Cortex of kidney (tissue), 1 donor: ENCODE measurements around the gene OR6K3.
"Not testable (repeated sequence)": the region's sequence is repeated elsewhere in the genome, so short reads cannot be mapped to it uniquely, and the experiment has no call there.

Experiments used
- DNase-seq: peaks from one replicate; lab custom pipeline; 2025; lab: John Stamatoyannopoulos, UW

Gene OR6K3, protein sequence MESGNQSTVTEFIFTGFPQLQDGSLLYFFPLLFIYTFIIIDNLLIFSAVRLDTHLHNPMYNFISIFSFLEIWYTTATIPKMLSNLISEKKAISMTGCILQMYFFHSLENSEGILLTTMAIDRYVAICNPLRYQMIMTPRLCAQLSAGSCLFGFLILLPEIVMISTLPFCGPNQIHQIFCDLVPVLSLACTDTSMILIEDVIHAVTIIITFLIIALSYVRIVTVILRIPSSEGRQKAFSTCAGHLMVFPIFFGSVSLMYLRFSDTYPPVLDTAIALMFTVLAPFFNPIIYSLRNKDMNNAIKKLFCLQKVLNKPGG

GRCh38 chr1:158720620-158721019 is at the start of gene OR6K3:
Gene OR6K3, minus strand, starts transcription at chr1:158720720. Its CDS starts 2,605 bp downstream, at chr1:158718115.
- DNase-seq, result no peak

DNA sequence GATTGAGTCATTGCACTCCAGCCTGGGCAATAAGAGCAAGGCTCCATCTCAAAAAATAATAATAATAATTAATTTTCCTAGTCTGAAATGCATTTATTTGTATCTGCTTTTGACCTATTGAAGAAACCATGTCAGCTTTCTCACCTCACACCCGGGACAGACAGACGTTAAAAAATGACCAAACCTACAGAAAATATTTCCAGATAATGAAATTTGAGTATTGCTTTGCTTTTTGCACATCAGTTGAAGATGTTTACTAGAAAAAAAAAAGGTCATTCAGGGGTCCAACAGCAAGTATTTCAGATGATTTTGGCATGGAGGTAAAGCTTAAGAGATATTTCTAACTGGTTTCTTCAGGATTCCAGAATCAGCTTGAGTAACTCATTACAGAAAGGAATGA is 33.9 kb upstream of the OR6K3 start, which contains the start of gene OR6K6:
TSS of gene OR6K6 (plus strand) at position 301 of the 400 bp plus-strand sequence. CDS start 168 bp downstream, outside the sequence.
- no peak for DNase-seq

DNA sequence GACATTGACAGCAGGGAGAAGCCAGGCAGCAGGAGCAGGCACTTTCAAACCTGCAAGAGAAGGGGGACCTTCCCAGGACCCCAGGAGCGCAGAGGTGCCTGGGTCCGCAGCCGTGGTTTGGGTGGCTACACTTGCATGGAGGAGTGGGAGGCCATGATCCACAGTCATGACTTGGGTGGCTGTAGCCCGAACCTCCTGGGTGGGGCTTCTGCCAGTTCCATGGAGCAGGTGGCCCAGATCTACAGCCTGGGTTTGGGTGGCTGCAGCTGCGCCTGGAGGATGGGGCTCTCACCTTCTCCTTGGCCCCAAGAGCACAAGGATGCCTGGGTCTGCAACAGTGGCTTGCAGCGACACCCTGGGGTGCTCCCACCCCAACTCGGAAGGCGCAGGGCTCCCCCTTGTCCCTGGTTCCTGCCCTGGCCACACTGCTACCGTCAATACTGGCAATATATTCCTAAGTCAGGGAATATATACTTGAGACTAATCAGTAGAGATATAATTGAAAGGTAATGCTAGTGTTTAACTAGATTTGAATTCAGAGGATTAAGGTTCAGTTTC is 31.7 kb upstream of the OR6K3 start:
- no peak for DNase-seq

GRCh38 chr1:158735848-158736247 is 15.3 kb upstream of the OR6K3 start:
- DNase-seq, result no peak

GRCh38 chr1:158732524-158732923 is 12.0 kb upstream of the OR6K3 start:
- no peak for DNase-seq

DNA sequence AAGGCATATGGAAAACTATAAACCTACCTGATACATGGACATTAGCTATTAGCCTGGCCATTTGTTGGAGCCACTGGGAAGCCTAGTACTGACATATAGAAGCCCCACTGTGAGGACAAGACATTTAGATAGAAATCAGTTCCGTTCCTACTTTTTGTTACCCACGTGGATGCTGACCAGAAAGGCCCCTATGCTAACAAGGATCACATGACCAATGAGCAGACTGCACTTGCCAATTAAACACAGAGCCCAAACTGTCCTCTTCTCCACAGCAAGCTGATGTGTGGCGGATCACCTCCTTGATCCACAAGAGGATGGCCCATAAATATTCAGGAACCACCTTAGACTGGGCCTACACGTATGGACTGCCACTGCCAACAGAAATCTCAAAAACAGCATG is 11.2 kb upstream of the OR6K3 start:
- DNase-seq, result no peak

DNA sequence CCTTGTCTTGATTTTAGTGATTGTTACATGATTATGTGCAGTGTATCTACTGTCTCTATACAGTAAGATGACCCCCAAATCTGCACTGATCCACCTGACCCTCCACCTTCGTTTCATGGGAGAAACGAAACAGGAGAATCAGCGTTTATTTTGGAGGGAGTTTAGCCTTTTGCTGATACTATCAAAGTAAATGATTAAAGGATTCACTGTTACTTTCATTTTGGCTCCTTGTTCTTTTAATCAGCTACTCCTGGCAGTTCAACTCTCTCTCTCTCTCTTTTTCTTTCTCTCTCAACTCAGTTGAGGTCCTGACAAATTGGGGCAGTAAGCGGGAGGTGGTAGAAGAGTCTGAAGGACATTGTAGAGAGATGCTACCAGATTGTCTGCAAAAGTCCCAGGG is 9.9 kb upstream of the OR6K3 start:
- DNase-seq, result no peak

DNA sequence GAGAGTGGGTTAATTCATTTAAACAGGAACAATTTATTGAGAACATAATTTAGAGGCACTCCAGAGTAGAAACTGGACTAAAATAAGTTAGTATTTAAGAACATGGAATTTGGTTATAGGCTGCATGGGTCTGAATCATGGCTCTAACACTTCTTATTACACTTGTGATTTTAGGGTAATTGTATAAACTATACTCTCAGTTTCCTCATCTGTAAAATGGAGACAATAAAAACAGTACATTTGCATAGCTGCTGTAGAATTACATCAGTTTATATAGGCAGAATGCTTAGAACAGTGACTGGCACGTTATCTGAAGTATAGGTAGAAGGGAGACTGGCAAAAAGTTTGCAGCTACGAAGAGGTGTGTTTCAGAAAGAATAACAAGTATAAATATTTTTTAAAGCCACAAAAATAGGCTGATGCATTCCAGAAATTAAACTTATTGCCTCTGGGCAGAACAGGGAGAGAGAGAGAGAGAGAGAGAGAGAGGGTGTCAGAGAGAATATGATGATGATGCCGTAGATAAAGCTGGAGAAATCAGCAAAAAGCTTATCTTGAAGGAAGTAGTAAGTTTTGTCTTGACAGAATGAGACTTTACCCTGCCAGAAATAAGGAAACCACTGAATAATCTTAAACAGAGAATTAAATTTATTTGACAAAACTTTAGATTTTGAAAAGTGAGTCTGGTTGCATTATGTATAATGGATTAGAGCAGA is 8.1 kb upstream of the OR6K3 start:
- DNase-seq, result no peak

DNA sequence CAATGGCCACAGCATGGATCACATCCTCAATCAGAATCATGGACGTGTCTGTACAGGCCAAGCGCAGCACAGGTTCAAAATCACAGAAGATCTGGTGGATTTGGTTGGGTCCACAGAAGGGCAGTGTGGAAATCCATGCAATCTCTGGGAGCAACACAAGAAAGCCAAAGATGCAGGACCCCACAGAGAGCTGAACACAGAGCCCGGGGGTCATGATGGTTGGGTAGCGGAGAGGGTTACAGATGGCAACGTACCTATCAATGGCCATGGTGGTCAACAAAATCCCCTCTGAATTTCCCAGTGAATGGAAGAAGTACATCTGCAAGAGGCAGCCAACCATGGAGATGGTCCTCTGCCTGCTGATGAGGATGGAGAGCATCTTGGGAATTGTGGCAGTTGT is 3.9 kb upstream of the OR6K3 start:
- DNase-seq, result no peak

DNA sequence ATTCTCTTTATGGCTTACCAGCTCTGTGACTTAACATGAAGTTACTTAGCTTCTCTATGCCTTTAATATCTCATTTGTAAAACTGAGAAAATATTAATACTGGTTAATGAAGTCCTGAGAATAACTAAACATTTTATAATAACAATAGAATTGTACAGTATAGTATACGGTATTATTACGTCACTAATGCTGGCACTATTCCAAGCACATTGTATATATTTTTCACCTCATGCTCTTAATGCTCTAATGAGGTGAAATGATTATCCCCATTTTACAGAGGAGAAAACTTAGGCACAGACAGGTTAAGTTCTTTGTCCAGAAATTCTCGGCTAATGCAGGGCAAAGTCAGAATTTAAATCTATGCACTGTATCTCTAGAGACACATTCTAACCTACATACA is 856 bp downstream of the OR6K3 start:
- no peak for DNase-seq

DNA sequence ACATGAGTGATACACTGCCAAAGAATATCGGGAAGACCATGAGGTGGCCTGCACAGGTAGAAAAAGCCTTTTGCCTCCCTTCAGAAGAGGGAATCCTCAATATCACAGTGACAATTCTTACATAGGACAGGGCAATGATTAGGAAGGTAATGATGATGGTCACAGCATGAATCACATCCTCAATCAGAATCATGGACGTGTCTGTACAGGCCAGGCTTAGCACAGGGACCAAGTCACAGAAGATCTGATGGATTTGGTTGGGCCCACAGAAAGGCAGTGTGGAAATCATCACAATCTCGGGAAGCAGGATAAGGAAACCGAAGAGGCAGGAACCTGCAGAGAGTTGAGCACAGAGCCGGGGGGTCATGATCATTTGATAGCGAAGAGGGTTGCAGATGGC is 3.2 kb downstream of the OR6K3 start:
- DNase-seq, result no peak

DNA sequence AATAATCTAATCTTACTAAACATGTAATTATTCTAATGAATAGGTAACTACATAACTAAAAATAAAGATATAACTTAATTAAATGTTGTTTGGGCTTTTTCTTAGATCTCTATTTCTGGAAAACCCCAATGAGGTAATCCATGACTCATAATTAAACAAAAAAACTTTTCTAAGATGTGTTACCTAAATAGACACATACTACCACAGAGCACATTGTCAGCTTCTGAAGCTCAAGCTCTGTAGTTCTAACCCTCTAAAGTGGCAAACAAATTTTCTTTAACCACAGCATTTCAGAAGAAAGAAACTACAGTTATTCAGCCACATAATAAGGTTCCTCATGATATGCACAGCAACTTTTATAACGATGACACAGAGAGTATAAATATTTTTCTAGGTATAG is 4.2 kb downstream of the OR6K3 start:
- no peak for DNase-seq

DNA sequence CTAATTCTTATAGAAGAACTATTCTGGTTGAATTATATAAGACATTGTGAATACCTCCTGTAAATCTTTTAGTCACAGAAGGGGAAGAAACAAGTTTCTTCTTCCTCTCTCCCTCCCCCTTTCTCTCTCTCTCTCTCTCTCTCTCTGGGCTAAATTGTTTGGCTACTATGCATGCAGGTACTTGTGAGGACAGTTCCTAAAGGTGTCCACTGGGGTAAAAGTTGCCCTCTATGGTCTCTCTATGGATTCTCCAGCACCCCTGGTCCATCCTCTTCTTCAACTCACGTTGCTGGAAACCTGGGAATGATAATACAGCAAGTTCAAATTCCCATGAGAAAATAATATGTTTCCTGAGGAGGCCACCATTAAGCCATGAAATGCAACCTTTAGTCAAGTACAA is 5.8 kb downstream of the OR6K3 start:
- no peak for DNase-seq

DNA sequence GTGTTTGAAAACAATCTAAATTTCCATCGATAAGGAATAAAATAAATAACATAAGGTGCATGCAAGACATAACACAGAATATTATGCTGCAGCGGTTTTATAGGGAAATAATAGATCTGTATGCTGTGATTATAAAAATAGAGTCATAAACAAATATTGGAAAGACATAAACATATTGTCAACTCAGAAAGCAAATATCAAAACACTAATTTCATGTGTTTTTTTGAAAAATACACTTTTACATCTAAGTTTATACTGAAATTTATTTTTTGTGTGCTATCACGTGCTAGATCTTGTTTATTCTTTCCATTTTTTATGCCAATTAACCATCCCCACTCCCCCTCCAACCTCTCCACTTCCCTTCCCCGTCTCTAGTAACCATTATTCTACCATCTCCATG is 9.4 kb downstream of the OR6K3 start:
- no peak for DNase-seq

DNA sequence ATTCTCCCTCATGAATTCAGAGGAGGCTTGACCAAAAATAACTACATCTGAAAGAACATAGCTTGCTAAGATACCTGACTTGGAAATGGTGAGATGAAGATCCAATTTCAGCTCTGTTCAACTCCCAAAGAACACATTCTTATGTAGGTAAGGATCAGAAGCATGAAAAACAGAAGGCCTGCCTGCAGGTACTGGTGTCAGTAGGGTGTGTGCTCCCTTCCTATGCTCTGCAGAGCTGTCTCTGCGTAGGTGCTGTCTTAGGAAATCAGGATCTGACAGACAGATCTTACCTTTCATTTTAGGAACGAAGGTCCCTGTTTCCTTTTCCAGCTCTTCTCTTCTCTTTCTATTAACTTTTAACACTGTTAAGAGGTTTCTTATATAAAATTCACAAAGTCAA is 14.4 kb downstream of the OR6K3 start:
- no peak for DNase-seq

DNA sequence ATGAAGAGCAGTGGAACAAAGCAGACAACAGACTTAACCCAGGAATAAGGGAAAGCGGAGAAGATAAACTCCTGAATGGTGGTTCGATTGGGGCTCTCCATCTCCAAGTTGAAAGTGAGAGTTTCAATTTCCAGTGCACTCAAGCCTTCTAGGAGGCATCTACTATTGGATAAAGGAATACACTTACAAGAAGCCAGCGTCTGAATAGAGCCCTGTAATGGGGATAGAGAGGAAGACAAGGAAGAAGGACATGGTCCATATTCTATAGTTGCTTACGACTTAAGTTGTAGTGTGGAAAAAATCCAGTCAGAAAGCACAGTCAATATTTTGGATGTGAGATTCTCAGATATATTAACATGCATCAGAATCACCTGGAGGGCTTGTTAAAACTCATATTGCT is 20.0 kb downstream of the OR6K3 start, which contains the start of gene OR6K2:
TSS of gene OR6K2 (minus strand) at position 101 of the 400 bp plus-strand sequence. CDS start at position 101, 0 bp downstream.
- no peak for DNase-seq

DNA sequence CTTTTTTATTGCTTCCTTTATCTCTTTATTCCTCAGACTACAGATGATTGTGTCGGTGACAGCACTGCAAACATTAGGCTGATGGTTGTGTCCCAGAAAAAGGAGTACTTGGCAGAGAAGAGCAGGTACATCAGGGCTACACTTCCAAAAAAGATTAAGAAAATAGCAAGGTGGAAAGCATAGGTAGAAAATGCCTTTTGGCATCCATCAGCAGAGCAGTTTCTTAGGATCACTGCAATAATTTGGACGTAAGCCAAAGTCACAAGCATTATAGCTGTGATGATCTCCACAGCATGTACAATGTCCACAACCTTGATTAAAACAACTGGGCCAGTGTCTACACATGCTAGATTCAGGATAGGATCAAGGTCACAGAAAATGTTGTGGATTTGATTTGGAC is 25.9 kb downstream of the OR6K3 start:
- no peak for DNase-seq

DNA sequence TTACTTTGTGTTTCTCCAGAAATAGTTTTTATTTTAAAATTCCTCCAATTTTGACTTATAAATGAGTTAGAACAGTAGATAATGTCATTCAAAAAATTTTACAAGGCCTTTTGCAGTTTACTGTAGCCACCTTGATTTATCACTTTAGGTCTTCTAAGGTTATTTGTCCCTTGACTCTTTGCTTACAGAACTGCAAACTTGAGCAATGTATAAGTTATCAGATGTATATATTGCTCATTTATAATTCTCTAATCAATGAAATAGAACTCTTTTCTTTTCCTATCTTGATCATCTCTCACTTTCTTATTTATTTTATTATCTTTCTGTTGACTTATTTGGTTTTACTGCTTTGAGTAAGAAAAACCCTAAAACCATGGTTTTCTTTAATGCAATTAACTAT is 28.2 kb downstream of the OR6K3 start:
- DNase-seq, result no peak

- no peak for DNase-seq
Observed at GRCh38 chr1:158691907-158692306, 28.6 kb downstream of the OR6K3 start.

- DNase-seq, result not testable (repeated sequence)
Observed at GRCh38 chr1:158691149-158691548, 29.4 kb downstream of the OR6K3 start.

DNA sequence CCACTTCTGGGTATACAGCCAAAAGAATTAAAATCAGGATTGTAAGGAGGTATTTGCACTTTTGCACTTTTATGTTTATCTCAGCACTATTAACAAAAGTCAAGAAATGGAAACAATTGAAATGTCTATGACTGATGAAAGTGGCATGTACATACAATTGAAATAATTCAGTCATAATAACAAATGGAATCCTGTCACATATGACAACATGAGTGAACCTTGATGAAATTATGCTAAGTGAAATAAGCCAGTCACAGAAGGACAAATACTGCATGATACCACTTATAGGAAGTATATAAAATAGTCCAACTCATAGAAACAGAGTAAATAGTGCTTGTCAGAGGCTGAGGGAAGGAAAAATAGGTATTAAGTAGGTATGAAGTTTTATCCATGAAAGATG is 30.6 kb downstream of the OR6K3 start:
- no peak for DNase-seq

- DNase-seq, result no peak
Observed at GRCh38 chr1:158689110-158689509, 31.4 kb downstream of the OR6K3 start.

DNA sequence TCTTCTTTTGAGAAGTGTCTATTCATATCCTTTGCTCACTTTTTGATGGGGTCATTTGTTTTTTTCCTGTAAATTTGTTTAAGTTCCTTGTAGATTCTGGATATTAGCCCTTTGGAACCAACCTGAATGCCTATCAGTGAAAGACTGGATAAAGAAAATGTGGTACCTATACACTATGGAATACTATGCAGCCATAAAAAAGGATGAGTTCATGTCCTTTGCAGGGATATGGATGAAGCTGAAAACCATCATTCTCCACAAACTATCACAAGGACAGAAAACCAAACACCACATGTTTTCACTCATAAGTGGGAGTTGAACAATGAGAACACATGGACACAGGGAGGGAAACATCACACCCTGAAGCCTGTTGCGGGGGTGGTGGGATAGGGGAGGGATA is 32.2 kb downstream of the OR6K3 start:
- not testable (repeated sequence) for DNase-seq
